ENCODE results near the gene RHOT2.

The RHOT2 gene

GRCh38 chr16:629833-630248, 38.1 kb upstream of the RHOT2 start:
- Mint-ChIP-seq H3K36me3 (peaks cover 23% of the 10 kb centered on the region), H3K27ac (no peak overlapping the region), H3K9me3 (no peaks in the 10 kb centered on the region), H3K4me1 (peaks cover 14% of the 10 kb centered on the region), H3K4me3 (no peak overlapping the region), H3K27me3 (no peaks in the 10 kb centered on the region)
- no peak for ATAC-seq

GRCh38 chr16:630249-630814, 37.6 kb upstream of the RHOT2 start:
- no peak for ATAC-seq
- no peak overlapping the region for H3K4me3 Mint-ChIP-seq
- peaks cover 17% of the 10 kb centered on the region for H3K4me1 Mint-ChIP-seq
- H3K27ac Mint-ChIP-seq = no peak overlapping the region
- H3K36me3 Mint-ChIP-seq = peaks cover 23% of the 10 kb centered on the region
- H3K27me3 Mint-ChIP-seq = no peaks in the 10 kb centered on the region
- H3K9me3 Mint-ChIP-seq = no peaks in the 10 kb centered on the region

- ATAC-seq = no peak
- peaks cover 17% of the 10 kb centered on the region for H3K4me1 Mint-ChIP-seq
- H3K27ac Mint-ChIP-seq = no peak within 1 kb of the TSS
- H3K4me3 Mint-ChIP-seq = no peak within 1 kb of the TSS
- no peaks in the 10 kb centered on the region for H3K27me3 Mint-ChIP-seq
- H3K9me3 Mint-ChIP-seq = no peaks in the 10 kb centered on the region
- peaks cover 20% of the 10 kb centered on the region for H3K36me3 Mint-ChIP-seq
Measured at GRCh38 chr16:630815-631405, 37.0 kb upstream of the RHOT2 start, which contains the start of gene WFIKKN1. TSS of gene WFIKKN1 (plus strand) at chr16:630985. CDS start at chr16:631254, 269 bp downstream.

- H3K4me3 Mint-ChIP-seq = no peak overlapping the region
- H3K27me3 Mint-ChIP-seq = no peaks in the 10 kb centered on the region
- H3K27ac Mint-ChIP-seq = no peak overlapping the region
- peaks cover 24% of the 10 kb centered on the region for H3K4me1 Mint-ChIP-seq
- no peak for ATAC-seq
- peaks cover 11% of the 10 kb centered on the region for H3K36me3 Mint-ChIP-seq
- H3K9me3 Mint-ChIP-seq = no peaks in the 10 kb centered on the region
Measured at GRCh38 chr16:631808-632358, 36.0 kb upstream of the RHOT2 start.

- H3K4me1 Mint-ChIP-seq = peaks cover 28% of the 10 kb centered on the region
- peaks cover 3% of the 10 kb centered on the region for H3K36me3 Mint-ChIP-seq
- H3K27ac Mint-ChIP-seq = no peak overlapping the region
- H3K9me3 Mint-ChIP-seq = no peaks in the 10 kb centered on the region
- ATAC-seq = no peak
- H3K27me3 Mint-ChIP-seq = no peaks in the 10 kb centered on the region
- H3K4me3 Mint-ChIP-seq = no peak overlapping the region
Measured at GRCh38 chr16:632486-633335, 35.2 kb upstream of the RHOT2 start.

- Mint-ChIP-seq H3K27me3 (no peaks in the 10 kb centered on the region), H3K4me3 (no peak overlapping the region), H3K36me3 (no peaks in the 10 kb centered on the region), H3K27ac (no peak overlapping the region), H3K9me3 (no peaks in the 10 kb centered on the region), H3K4me1 (peaks cover 35% of the 10 kb centered on the region)
- no peak for ATAC-seq
Measured at GRCh38 chr16:633336-634050, 34.4 kb upstream of the RHOT2 start.

- Mint-ChIP-seq H3K4me3 (peak overlapping the region; percentile 60), H3K4me1 (peaks cover 42% of the 10 kb centered on the region), H3K27me3 (no peaks in the 10 kb centered on the region), H3K36me3 (no peaks in the 10 kb centered on the region), H3K27ac (no peak overlapping the region), H3K9me3 (no peaks in the 10 kb centered on the region)
- no peak for ATAC-seq
Measured at GRCh38 chr16:634051-634670, 33.8 kb upstream of the RHOT2 start.

GRCh38 chr16:634996-635395, 32.9 kb upstream of the RHOT2 start:
- Mint-ChIP-seq H3K27me3 (no peaks in the 10 kb centered on the region), H3K27ac (peak overlapping the region; percentile 25), H3K4me3 (peak overlapping the region; percentile 75), H3K36me3 (no peaks in the 10 kb centered on the region), H3K4me1 (peaks cover 49% of the 10 kb centered on the region), H3K9me3 (no peaks in the 10 kb centered on the region)
- no peak for ATAC-seq

- peak; percentile 1 for ATAC-seq
Measured at GRCh38 chr16:635573-636205, 32.2 kb upstream of the RHOT2 start.

GRCh38 chr16:636206-637080, 31.5 kb upstream of the RHOT2 start, which contains the start of gene METTL26:
TSS of gene METTL26 (minus strand) at chr16:636305. CDS start at chr16:636290, 15 bp downstream.
- Mint-ChIP-seq H3K27ac (peak within 1 kb of the TSS; percentile 92), H3K9me3 (no peaks in the 10 kb centered on the region), H3K27me3 (no peaks in the 10 kb centered on the region), H3K4me1 (peaks cover 55% of the 10 kb centered on the region), H3K36me3 (no peaks in the 10 kb centered on the region), H3K4me3 (peak within 1 kb of the TSS; percentile 97)
- peak; percentile 89 for ATAC-seq

More at GRCh38 chr16:635573-636205, 32.2 kb upstream of the RHOT2 start:
- Mint-ChIP-seq H3K36me3 (no peaks in the 10 kb centered on the region), H3K27me3 (no peaks in the 10 kb centered on the region), H3K4me1 (peaks cover 55% of the 10 kb centered on the region), H3K9me3 (no peaks in the 10 kb centered on the region), H3K27ac (peak overlapping the region; percentile 92), H3K4me3 (peak overlapping the region; percentile 97)

- Mint-ChIP-seq H3K4me3 (peak overlapping the region; percentile 97), H3K9me3 (no peaks in the 10 kb centered on the region), H3K27ac (peak overlapping the region; percentile 92), H3K36me3 (no peaks in the 10 kb centered on the region), H3K27me3 (no peaks in the 10 kb centered on the region), H3K4me1 (peaks cover 52% of the 10 kb centered on the region)
- peak; percentile 74 for ATAC-seq
Measured at GRCh38 chr16:637081-638018, 30.6 kb upstream of the RHOT2 start.

GRCh38 chr16:638034-638543, 29.8 kb upstream of the RHOT2 start:
- Mint-ChIP-seq H3K36me3 (no peaks in the 10 kb centered on the region), H3K27ac (no peak overlapping the region), H3K9me3 (no peaks in the 10 kb centered on the region), H3K4me3 (no peak overlapping the region), H3K4me1 (peaks cover 59% of the 10 kb centered on the region), H3K27me3 (no peaks in the 10 kb centered on the region)
- no peak for ATAC-seq
